Pons (tissue), 1 donor: ENCODE results near the gene KCND2.
A peak's percentile ranks its signal among the peaks of the same experiment; 100 is the strongest.

Source experiments
- DNase-seq: peaks from one replicate; pipeline ENCODE4 v3.0.0-alpha.2; 2016; ENCODE audit warnings: low spot score

The KCND2 gene

DNA sequence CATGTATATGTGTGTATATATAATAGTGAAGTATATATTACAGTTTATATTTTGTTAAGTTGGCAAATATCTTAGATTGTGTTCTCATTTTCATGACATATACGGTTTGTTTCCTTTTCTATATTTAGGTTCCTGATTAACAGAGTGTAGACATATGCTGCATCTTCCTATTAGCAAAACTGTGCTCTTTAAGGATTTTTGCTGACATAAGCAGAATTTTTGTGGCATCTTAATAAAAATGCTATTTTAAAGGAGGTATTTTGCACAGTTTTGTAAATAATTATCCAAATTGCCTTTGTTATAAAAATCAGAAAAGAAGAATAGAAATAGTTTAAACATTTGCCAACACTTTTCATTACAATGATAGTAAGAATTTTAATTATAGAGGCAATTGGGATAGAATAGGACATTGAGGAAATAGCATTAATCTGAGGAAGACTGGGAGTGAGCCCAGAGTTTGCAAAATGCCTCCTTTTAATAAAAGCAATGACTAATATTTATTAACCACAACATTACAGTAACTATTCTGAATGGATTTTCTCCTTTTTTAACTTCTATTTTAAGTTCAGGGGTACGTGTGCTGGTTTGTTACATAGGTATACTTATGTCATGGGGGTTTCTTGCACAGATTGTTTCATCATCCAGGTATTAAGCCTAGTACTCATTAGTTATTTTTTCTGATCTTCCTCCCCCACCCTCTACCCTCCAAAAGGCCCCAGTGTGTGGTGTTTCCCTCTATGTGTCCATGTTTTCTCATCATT is 38.2 kb downstream of the KCND2 start:
- no peak for DNase-seq

DNA sequence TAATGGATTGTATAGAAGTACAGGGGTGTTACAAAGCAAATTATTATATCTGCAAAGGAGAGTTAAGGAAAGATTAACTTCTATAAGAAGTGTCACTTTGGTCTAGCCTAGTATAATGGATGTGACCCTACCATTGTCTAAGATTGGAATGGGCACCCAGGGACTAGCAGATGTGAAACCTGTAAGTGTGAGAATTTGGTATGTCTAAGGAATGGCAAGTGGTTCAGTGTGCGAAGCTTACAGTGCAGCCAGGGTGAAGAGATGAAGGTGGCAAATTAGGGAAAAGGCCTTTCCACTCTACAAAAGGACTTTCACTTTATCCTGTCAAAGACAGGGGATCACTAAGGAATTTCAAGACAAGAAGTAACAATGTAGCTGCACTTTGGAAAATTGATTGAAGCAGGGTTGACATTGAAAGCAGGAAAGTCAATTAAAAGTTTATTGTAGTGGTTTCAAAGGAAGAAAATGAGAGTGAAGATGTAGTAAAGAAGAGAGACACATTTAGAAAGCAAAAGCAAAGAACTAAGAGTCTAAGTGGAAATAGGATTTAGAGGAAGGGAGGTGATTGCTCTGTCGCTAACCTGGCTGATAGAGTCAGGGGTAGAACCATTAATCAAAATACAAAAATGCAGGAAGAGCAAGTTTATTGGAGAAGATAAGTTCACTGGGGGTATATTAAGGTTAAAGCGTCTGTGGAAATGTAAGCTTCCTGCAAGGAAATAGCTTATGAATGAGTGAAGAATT is 47.4 kb downstream of the KCND2 start:
- DNase-seq = no peak

DNA sequence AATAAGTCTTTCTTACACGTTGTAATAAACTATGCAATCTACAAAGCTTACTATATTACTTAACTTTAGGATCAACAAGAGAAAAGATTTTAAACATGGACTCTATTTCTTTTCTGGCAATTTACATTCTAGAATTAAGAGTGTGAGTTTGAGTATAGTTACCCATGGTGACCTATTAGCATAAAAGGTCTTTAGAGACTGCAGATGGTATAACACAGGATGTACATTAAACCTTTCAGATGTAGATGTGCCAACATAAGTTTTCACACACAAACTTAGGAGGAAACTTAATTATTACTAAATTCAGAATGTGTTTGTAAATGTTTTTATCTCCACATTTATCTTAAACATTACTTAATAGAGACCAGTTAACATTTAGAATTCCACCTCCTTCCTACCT is 54.1 kb downstream of the KCND2 start:
- DNase-seq = no peak

DNA sequence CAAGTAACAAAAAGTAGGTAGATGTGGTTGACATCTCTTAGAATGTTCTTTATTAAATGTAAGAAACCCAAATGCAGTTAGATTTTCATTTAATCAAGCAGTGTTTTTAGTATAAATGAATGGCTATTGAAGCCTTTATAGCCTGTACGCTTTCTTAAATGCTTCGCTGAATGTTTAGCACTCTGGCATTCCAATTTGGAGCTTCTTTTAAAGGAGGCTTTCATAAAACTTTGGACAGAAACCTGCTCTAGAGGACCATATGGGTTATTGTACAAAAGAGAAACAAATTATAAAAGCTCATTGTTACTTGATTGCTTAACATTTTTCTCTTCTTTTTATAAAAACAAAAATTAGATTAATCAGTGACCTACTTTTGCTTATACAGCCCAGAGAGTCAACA is 59.5 kb downstream of the KCND2 start:
- peak; percentile 45 for DNase-seq

DNA sequence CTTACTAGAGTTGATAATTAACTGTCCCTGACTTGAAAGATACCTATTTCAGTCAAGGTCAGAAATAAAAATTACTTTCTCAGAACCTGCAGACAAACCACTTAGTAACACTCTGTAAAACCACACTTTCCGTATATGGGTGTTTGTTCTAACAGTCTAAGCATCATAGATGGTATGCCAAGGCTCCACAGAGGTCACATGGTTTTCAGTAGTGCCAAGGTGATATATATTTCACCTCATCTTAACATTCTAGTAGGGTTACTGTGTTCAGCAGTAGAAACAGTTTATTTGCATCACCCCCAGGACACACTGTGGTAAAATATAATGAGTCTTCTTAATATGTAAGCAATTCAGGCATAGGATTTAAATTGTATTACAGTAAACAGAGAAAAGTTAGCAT is 61.5 kb downstream of the KCND2 start:
- no peak for DNase-seq

DNA sequence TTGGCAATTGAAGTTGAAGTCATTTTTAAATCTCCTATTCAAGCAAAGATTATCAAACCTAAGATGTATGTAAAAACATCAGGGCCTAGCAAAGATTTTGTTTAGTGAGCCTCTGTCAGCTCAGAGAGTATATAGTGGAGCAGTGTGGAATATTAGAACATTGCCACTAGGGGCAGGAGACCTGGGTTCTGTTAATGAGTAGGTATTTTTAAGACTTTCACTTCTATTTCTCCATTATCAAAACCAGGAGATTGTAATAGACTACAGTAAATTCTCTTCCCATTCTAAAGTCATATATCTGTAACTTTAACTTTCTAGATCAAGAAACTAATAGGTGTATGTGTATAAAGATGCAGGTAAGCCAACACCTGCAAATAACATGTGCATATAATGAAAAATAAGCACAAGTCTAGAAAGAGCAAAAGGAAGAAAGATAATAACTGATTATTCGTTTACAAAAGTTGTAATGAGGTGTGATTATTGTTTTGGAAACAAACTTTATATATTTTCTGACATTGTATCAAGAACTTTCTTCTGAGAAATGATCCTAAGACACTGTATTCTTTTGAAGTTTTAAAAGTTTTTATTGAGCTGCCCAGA is 64.4 kb downstream of the KCND2 start:
- DNase-seq = no peak

DNA sequence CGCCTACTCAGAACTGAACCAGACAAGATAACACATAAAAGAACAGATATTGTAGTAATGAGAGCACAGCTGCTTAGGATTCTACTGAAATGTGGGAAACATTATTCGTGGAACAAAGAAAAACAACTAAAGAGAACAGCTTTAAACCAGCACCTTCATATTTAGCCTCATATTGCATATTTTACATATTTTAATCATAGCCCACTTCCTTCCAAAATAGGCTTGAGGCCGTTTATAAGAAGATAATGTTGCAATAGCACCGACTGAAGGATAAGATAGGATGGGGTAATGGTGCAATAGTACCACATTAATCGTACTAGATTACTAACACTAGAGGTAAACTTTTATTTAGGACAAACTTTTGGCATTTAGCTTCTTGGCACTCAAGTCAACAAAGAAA is 71.3 kb downstream of the KCND2 start:
- DNase-seq = no peak

DNA sequence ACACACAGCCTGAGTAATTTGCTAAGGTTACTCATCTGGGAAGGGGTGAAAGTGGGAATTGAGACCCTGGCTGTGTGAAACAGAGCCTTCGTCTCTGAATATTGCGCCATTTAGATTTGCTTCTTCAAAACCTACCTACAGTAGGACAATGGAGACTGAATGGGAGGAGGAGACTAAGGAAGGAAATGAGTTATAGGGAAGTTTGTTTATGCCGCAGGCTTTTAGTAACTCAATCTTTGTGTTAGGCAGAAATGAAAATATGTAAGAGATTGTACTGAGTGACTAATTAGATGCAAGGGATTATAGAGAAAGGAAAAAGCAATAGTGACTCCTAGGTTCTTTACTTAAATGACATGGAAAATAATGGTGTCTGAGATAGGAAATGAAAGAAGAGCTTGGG is 80.2 kb downstream of the KCND2 start:
- DNase-seq = no peak

DNA sequence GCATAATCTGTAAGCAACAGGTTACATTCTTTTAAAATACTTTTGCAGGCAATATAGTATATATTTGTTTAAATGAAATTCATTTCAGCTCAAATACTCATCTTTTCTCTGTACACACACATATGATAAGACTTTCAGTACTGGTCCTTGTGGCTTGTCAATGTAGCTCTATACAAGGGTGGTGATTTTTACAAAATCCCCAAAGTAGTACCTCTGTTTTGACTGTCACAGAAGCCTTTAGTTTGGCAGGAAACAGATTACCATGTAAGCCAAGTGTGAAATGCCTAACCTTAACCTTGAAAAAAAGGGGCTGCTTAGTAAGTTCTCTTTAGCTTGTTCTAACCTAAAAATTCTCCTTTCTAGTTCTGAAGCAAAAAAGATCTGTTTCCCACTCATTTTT is 87.9 kb downstream of the KCND2 start:
- no peak for DNase-seq

DNA sequence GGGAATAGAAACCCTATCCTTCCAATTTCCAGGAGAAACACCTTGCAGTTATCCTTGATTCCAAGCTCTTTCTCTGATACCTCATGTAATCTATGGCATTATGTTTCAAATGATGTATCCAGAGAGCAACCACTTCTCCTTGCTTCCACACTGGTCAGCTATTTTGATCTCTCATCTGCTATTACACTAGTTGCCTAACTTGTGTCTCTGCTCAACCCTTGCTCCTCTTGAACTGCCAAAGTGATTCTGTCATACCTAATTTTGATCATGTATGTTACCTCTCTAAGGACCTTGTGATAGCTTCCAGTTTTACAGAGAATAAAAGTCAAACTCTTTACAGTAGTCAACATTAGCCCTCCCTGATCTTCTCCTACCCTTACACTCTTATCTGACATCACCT is 90.4 kb downstream of the KCND2 start:
- DNase-seq = no peak

DNA sequence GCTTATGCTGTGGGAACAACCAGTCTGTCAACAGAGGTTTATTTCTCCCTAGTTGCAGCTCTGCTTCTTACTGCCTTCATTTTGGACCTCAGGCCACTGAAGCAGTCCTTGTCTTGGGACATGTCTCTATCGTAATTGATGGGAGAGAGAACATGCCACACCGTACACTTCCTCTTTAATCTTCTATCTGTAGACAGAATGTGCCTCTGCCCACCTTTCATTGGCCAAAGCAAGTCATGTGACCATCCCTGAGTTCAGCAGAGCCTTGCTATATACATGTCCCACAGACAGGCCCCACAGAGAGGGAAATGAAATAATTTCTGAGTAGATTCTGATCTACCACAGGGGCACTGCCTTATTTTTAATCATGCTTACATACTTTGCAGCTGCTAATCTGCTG is 98.0 kb downstream of the KCND2 start:
- DNase-seq = no peak

DNA sequence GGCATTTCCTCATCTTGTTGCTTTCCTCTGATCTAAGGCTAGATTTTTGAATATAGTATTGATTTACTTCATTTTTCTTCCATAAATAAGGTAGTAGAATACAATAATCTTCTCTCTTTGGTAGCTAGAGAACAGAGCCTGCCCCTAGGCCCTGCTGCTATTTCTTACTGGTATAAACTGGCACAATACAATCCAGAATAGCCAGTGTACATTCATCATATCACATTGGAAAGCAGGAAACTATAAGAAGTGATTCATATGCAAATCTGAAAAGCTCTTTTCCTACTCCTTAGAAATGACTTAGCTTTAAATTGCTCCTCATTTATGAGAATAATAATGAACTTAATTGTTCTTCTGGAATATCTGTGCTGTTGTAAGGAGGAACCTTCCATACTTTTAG is 100.2 kb downstream of the KCND2 start:
- no peak for DNase-seq

DNA sequence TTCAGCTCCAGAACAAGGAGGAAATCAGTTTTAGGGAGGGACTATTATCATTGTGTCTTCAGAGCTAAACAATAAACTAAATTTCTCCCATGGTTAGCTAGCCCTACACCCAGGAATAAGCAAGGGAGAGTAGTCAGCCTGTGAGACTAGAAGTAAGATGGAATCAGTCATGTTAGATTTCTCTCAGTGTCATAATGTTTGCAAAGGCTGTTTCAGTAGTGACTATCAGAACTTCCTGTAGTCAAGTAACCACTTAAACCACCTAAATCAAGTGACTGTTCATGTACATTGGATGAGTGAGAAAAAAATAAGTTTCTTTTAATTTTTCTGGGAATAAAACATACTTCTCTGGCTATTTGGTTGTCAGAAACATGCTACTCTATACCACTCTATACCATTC is 121.6 kb downstream of the KCND2 start:
- no peak for DNase-seq

DNA sequence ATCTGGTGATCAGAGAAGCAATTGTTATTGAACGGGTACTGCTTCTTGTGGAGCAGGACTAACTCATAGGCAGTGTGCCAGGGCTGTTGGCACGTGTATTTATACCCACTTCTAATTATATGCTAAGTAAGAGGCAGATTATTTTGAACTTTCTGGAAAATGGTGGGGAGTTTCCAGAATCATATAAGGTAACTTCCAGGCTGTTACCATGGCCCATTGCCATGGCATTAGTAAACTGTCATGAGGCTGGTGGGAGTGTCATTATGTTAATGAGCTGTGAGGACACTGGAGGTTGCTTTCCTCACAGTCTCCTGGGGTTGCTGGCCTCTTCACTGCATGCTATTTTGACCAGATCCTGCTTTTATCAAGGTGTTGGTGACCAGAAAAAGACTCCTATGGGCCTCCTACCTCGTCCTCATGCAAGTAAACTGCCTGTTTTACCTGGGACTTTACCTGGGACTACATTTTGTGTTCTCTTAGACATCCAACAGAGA is 122.6 kb downstream of the KCND2 start:
- DNase-seq = no peak

DNA sequence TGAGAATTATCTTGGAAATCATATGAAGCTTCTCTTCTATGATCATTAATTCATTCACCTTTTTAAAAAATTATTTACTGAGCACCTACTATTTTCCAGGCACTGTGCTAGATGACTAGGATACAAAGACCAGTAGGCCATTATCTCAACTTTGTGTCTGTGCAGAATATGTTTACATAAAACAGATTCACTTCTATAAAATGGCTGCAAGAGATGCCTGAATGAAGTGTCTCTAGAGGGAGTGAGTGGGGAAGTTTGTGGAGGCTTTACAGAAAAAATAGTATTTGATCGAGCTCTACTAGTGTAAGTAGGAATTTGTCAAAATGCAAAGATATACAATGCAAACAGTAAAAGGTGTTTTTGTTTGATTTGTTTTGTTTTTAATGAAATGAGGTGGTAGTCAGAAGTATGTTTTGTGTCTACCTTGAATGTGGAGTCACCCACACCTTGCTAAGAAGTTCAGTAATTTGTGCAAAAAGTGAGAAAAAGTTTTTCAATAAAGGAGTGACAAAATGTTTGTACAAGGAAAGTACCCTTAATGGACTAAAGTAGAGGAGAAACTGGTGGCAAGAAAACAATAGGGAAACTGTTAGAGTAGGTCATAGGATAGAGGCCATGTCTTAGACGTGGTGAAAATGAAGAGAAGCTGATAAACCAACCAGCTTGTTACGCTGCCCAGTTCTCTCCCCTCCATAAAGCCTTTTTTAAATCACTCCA is 125.5 kb downstream of the KCND2 start:
- no peak for DNase-seq

DNA sequence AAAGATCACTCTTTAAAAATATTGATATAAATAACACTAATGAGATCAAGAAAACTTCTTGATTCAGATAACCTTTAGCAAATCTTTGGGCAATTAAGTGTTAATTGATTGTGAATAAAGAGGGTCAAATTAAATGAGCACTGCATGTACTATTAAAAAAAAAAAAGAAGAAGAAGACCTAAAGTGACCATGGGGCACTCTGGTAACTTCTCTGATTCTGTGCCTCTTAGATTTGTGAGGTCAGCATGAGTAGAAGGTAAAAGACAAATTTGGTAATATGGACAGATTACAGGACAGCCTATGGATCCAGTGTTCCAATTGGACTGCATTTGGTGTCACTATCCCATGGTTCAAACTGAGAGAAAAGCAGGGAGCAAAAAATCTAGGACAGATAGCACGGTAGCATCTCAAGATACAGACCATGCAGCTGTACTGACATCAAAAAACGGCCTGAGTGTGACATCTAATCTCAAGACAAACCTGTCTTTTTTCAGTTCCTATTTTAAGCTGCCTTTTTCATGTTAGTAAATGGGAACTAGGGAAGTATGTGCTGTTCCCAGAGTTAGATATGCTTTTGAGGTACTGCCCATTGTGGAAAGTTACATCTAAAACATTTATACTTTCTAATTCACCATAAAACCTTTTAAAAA is 128.0 kb downstream of the KCND2 start:
- DNase-seq = no peak

DNA sequence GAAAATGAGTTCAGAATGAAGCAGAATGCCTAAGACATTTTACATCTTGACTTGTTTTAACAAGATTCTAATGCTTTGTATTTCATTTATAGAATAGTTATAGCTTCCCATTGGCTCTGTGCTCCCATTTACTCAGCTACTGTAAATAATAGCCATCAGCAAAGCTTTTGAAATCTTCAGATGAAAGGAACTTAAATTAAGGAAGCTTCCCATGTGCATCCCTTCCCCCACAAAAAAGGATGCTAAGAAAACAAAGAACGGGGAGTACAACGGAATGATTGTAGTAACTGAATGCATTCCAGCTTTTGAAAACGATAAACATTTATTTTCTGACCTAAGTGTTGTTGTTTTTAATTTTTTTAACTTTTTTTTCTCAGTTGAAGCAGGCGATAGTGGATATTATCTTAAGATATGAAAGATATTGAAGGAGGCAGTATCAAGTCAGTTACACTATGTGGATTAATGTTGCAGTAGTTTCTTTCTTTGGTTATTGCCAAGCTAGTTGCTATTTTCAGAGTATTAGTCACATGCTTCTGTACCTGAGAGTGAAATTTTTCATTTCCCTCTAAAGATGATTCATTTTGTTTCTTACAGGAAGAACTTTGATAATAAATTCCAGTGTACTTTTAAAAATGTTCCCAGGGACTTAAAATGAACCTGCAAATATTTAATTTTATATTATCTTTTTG is 129.2 kb downstream of the KCND2 start:
- no peak for DNase-seq

DNA sequence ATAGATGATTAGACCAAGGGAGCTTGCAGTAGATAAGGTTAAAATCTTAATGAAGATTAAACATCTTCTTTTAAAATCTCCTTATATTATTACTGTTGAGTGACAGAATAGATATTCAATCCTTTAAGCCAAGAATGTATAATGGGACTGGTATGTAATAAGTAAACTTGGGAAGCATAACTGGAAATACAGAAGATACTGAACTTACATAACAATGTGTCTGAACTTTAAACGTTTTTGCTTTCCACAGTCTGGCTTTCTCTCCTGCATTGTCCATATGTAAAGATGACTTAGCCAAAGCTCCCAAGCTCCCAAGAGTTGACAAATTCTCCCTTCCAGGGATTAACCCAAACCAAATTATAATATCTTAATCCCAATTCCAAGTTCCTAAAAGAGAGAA is 129.8 kb downstream of the KCND2 start:
- DNase-seq = no peak

DNA sequence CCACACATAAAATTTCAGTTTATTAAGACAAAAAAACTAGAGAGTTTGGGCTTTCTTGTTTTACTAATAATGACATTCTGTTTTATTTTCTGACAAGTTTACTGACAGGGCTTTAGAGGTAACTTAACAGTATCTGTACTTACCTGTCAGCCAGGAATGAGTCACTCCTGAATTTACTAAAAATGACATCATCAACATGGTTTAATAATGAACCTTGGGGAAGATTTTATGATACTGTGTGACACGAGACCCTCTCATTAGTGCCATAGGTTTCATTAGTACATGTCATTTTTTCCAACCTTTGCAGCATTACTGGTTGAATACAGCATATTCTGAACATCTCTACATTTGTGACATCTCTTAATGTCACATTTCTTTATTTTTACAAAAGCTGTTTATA is 131.1 kb downstream of the KCND2 start:
- DNase-seq = no peak

DNA sequence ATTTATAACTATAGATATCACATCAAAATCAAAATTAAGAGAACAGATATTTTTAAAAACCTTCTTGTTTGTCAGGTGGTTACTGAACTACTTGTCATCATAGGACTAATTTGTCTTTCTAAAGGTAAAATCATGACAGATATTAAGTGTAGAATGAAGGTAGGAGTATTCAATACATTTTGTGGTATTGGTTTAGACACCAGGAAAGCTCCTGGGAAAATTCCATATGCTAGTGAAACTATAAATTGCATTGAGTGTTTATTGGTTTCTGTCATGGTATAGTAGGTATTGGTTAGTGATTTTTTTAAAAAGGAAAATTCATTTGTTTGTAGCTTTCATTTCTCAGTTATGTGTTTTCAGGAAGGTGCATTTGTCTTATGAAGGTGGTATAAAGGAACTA is 132.7 kb downstream of the KCND2 start:
- no peak for DNase-seq

DNA sequence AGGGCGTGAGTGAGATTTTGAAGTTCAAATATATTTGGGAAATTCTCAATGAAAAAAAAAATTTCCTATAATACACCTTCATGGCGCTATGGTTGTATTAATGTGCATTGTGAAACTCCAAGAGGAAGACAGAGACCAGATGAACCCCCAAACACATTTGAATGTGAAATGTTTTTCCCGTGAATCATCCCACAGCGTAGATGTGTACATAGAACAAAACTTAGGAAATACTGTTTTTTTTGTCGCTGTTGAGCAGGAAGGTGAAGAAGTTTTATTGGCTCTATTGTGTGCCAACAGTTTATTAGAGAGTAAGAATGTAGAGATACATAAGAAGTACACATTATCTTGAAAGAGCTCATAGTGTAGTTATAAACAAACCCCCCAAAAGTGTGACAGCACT is 134.0 kb downstream of the KCND2 start:
- DNase-seq = no peak
